BLaER1 treated with 17β-estradiol and CSF1 and Interleukin-3, amounts not matched to agents 10 nM and 100 nM (cell line): ENCODE data around the gene KRTAP3-2.

Experiments
- H3K27ac ChIP-seq, 11 experiments: shearing (Covaris generic); formaldehyde crosslinking; 2 replicates each; pipeline ENCODE4 v1.8.1; 2022
- H3K27me3 ChIP-seq, 11 experiments: shearing (Covaris generic); formaldehyde crosslinking; 2 replicates each; pipeline ENCODE4 v1.8.1; 2022
- H3K36me3 ChIP-seq, 11 experiments: shearing (Covaris generic); formaldehyde crosslinking; 2 replicates each; pipeline ENCODE4 v1.8.1; 2022
- H3K4me1 ChIP-seq, 10 experiments: shearing (Covaris generic); formaldehyde crosslinking; 2 replicates each; pipeline ENCODE4 v1.8.1; 2022
- H3K4me2 ChIP-seq, 11 experiments: shearing (Covaris generic); formaldehyde crosslinking; 2 replicates each; pipeline ENCODE4 v1.8.1; 2022
- H3K4me3 ChIP-seq, 10 experiments: shearing (Covaris generic); formaldehyde crosslinking; 2 replicates each; pipeline ENCODE4 v1.8.1; 2022
- H3K9ac ChIP-seq, 11 experiments: shearing (Covaris generic); formaldehyde crosslinking; 2 replicates each; pipeline ENCODE4 v1.8.1; 2022
- H3K9me3 ChIP-seq, 11 experiments: shearing (Covaris generic); formaldehyde crosslinking; replicated peaks in 1 of 11; 2 replicates each; pipeline ENCODE4 v1.8.1; 2022
- H4K20me1 ChIP-seq, 11 experiments: shearing (Covaris generic); formaldehyde crosslinking; 2 replicates each; pipeline ENCODE4 v1.8.1; 2022
- Cebpa-rat ChIP-seq, 11 experiments: shearing (Covaris generic); IDR thresholded peaks; 2 replicates each; pipeline ENCODE4 v1.8.1; 2022

Gene KRTAP3-2

GRCh38 chr17:41026715-41027471 is 27.2 kb upstream of the KRTAP3-2 start, which contains the start of gene KRTAP1-5:
Gene KRTAP1-5, minus strand, starts transcription at chr17:41027208. Its CDS starts 53 bp downstream, at chr17:41027155.
- no peak within 1 kb of the TSS for H3K4me3 ChIP-seq
- no peak for TF ChIP-seq Cebpa-rat (IDR thresholded peaks at IDR 0.05)
- H3K4me1 ChIP-seq = no peaks in the 10 kb centered on the region
- H3K9me3 ChIP-seq = peaks cover 0 to 2% (median 0%) of the 10 kb centered on the region in 11 experiments; a peak in 3 of 22 replicates
- H3K4me2 ChIP-seq = no peak within 1 kb of the TSS
- H3K9ac ChIP-seq = no peak within 1 kb of the TSS
- no peaks in the 10 kb centered on the region for H3K27me3 ChIP-seq
- H3K36me3 ChIP-seq = no peaks in the 10 kb centered on the region
- no peak within 1 kb of the TSS for H3K27ac ChIP-seq
- no peaks in the 10 kb centered on the region for H4K20me1 ChIP-seq

DNA sequence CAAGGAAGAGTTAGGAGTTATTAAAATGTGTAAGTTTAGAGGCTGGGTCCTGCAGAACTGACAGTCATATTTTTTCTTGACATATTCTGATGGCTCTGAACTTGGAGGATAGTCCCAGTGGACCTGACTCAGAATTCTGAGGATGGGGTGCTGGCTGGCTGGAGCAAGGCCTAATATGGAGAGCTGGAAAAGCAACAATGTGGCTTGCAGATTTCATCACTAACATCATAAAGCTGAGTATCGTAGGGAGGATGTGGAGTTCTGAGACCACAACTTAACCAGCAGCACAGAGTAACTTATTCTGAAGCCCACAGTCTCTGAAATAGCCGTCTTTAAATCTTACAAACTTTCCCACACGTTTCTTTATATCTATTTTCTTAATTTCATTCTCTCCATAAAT is 25.0 kb upstream of the KRTAP3-2 start:
- no peaks in the 10 kb centered on the region for H4K20me1 ChIP-seq
- peaks cover 0 to 13% (median 6%) of the 10 kb centered on the region in 11 experiments; a peak in 6 of 22 replicates for H3K9me3 ChIP-seq
- H3K27ac ChIP-seq = no peak overlapping the region
- no peak overlapping the region for H3K4me2 ChIP-seq
- no peak overlapping the region for H3K9ac ChIP-seq
- H3K4me1 ChIP-seq = no peaks in the 10 kb centered on the region
- H3K4me3 ChIP-seq = no peak overlapping the region
- H3K27me3 ChIP-seq = no peaks in the 10 kb centered on the region
- no peaks in the 10 kb centered on the region for H3K36me3 ChIP-seq
- no peak for TF ChIP-seq Cebpa-rat (IDR thresholded peaks at IDR 0.05)

- H3K27me3 ChIP-seq = no peaks in the 10 kb centered on the region
These were observed 20.6 kb upstream of the KRTAP3-2 start for GRCh38 chr17:41020336-41020735.

GRCh38 chr17:41019415-41019814 is 19.7 kb upstream of the KRTAP3-2 start:
- no peaks in the 10 kb centered on the region for H3K27me3 ChIP-seq
- H3K4me1 ChIP-seq = no peaks in the 10 kb centered on the region
- no peak overlapping the region for H3K9ac ChIP-seq
- peaks cover 0 to 13% (median 6%) of the 10 kb centered on the region in 11 experiments; a peak in 6 of 22 replicates for H3K9me3 ChIP-seq
- no peak overlapping the region for H3K27ac ChIP-seq
- no peak overlapping the region for H3K4me3 ChIP-seq
- no peak overlapping the region for H3K4me2 ChIP-seq
- no peaks in the 10 kb centered on the region for H4K20me1 ChIP-seq
- no peaks in the 10 kb centered on the region for H3K36me3 ChIP-seq
- TF ChIP-seq Cebpa-rat (IDR thresholded peaks at IDR 0.05) = no peak

More at GRCh38 chr17:41020336-41020735, 20.6 kb upstream of the KRTAP3-2 start:
- Histone ChIP-seq H3K9me3 (peaks cover 0 to 13% (median 6%) of the 10 kb centered on the region in 11 experiments; a peak in 6 of 22 replicates), H3K4me3 (no peak overlapping the region), H3K27ac (no peak overlapping the region), H3K4me2 (no peak overlapping the region), H3K4me1 (no peaks in the 10 kb centered on the region), H3K36me3 (no peaks in the 10 kb centered on the region), H4K20me1 (no peaks in the 10 kb centered on the region), H3K9ac (no peak overlapping the region)
- no peak for TF ChIP-seq Cebpa-rat (IDR thresholded peaks at IDR 0.05)

DNA sequence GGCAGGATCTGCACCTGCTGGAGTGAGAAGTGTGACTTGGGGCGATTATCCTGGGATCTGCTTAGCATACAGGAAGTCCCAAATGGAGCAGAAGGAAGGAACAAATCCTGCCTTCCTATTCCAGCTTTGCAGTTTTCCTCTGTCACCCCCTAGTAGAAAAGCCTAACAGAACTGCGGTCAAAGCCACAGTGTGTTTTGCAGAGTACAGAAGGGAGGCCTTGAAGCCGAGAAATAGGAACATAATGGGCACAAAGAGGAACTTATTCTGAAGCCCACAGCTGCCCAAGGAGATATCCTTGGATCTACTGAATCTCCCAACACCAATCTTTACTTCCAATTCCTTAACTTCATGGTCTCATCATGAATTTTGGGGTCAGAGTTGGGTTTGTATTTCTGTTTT is 18.8 kb upstream of the KRTAP3-2 start:
- H3K4me2 ChIP-seq = no peak overlapping the region
- TF ChIP-seq Cebpa-rat (IDR thresholded peaks at IDR 0.05) = no peak
- no peaks in the 10 kb centered on the region for H4K20me1 ChIP-seq
- H3K9me3 ChIP-seq = peaks cover 0 to 13% (median 6%) of the 10 kb centered on the region in 11 experiments; a peak in 6 of 22 replicates
- H3K36me3 ChIP-seq = no peaks in the 10 kb centered on the region
- H3K27me3 ChIP-seq = no peaks in the 10 kb centered on the region
- no peaks in the 10 kb centered on the region for H3K4me1 ChIP-seq
- H3K4me3 ChIP-seq = no peak overlapping the region
- no peak overlapping the region for H3K9ac ChIP-seq
- H3K27ac ChIP-seq = no peak overlapping the region

- H3K9ac ChIP-seq = no peak overlapping the region
- H3K27me3 ChIP-seq = no peaks in the 10 kb centered on the region
- H3K27ac ChIP-seq = no peak overlapping the region
- TF ChIP-seq Cebpa-rat (IDR thresholded peaks at IDR 0.05) = no peak
- no peak overlapping the region for H3K4me2 ChIP-seq
- H3K4me1 ChIP-seq = no peaks in the 10 kb centered on the region
- peaks cover 0 to 10% (median 6%) of the 10 kb centered on the region in 11 experiments; a peak in 6 of 22 replicates for H3K9me3 ChIP-seq
- H3K36me3 ChIP-seq = no peaks in the 10 kb centered on the region
- H3K4me3 ChIP-seq = no peak overlapping the region
- no peaks in the 10 kb centered on the region for H4K20me1 ChIP-seq
These were observed 17.0 kb upstream of the KRTAP3-2 start for GRCh38 chr17:41016578-41017215.

GRCh38 chr17:41015454-41015853 is 15.7 kb upstream of the KRTAP3-2 start:
- H3K27ac ChIP-seq = no peak overlapping the region
- H3K4me2 ChIP-seq = no peak overlapping the region
- H3K9me3 ChIP-seq = no peaks in the 10 kb centered on the region
- no peaks in the 10 kb centered on the region for H3K36me3 ChIP-seq
- no peak overlapping the region for H3K9ac ChIP-seq
- H3K4me1 ChIP-seq = no peaks in the 10 kb centered on the region
- no peaks in the 10 kb centered on the region for H3K27me3 ChIP-seq
- TF ChIP-seq Cebpa-rat (IDR thresholded peaks at IDR 0.05) = no peak
- H4K20me1 ChIP-seq = no peaks in the 10 kb centered on the region
- no peak overlapping the region for H3K4me3 ChIP-seq

DNA sequence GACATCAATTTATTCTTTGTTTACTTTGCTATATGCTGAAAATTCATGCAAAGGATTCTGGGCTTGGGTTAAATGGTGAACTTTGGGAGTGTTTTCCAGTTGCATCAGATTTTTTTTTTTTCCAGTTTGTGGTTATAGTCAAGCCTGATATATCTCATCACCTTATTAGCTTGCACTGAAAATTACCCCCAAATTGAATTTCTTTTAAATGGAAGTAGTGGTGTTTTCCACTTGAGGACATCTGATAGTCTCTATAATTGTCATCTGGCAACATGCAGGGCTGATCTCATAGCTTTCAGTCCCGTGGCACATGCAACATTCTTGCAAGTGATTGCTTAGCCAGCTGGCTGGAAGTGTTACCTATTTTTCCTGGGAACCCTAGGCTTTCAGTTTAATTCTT is 13.9 kb upstream of the KRTAP3-2 start:
- Histone ChIP-seq H3K27ac (no peak overlapping the region), H3K9me3 (no peaks in the 10 kb centered on the region), H3K4me1 (no peaks in the 10 kb centered on the region), H3K27me3 (no peaks in the 10 kb centered on the region), H4K20me1 (no peaks in the 10 kb centered on the region), H3K9ac (no peak overlapping the region), H3K4me2 (no peak overlapping the region), H3K4me3 (no peak overlapping the region), H3K36me3 (no peaks in the 10 kb centered on the region)
- TF ChIP-seq Cebpa-rat (IDR thresholded peaks at IDR 0.05) = no peak

- Histone ChIP-seq H3K9me3 (no peaks in the 10 kb centered on the region), H3K9ac (no peak overlapping the region), H3K27me3 (no peaks in the 10 kb centered on the region), H3K4me1 (no peaks in the 10 kb centered on the region), H4K20me1 (no peaks in the 10 kb centered on the region), H3K36me3 (no peaks in the 10 kb centered on the region), H3K27ac (no peak overlapping the region), H3K4me2 (no peak overlapping the region), H3K4me3 (no peak overlapping the region)
- TF ChIP-seq Cebpa-rat (IDR thresholded peaks at IDR 0.05) = no peak
These were observed 13.5 kb upstream of the KRTAP3-2 start for GRCh38 chr17:41013181-41013580.
